Measurements from ENCODE around the gene CNNM2.

DNA sequence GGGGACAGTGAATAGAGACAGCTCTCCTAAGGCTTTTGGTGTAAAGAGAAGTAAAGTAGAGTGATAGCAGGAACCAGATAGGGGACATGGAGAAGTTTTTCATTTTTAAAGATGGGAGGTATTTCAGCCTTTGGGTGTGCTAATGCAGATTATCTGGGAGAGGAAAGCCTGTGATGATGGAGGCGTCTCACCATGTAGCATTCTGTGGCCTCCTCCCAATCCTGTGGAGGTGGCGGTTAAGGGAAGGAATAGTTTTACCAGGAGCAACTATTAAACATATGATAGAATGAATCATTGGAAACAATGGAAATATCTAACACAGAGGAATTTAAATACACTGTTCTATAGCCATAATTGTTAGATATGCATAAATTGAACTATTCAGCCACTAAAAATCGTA is 101.3 kb downstream of the CNNM2 start:
- TF ChIP-seq, protein P1, sequence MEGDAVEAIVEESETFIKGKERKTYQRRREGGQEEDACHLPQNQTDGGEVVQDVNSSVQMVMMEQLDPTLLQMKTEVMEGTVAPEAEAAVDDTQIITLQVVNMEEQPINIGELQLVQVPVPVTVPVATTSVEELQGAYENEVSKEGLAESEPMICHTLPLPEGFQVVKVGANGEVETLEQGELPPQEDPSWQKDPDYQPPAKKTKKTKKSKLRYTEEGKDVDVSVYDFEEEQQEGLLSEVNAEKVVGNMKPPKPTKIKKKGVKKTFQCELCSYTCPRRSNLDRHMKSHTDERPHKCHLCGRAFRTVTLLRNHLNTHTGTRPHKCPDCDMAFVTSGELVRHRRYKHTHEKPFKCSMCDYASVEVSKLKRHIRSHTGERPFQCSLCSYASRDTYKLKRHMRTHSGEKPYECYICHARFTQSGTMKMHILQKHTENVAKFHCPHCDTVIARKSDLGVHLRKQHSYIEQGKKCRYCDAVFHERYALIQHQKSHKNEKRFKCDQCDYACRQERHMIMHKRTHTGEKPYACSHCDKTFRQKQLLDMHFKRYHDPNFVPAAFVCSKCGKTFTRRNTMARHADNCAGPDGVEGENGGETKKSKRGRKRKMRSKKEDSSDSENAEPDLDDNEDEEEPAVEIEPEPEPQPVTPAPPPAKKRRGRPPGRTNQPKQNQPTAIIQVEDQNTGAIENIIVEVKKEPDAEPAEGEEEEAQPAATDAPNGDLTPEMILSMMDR (IDR thresholded peaks at IDR 0.05): no peak
- TF ChIP-seq POLR2A (IDR thresholded peaks at IDR 0.05): no peak

All from heart left ventricle (tissue), 13 donors.